GM12801 (cell line): Measurements from ENCODE around the gene PNPO.

Source experiments
- TF ChIP-seq, protein P1 (sequence below): IDR thresholded peaks from one replicate; pipeline ENCODE4 v1.5.1; 2011; ENCODE audit warnings: control low read depth; ENCODE audit not compliant: insufficient read length; ENCODE audit errors: extremely low read depth

PNPO gene

DNA sequence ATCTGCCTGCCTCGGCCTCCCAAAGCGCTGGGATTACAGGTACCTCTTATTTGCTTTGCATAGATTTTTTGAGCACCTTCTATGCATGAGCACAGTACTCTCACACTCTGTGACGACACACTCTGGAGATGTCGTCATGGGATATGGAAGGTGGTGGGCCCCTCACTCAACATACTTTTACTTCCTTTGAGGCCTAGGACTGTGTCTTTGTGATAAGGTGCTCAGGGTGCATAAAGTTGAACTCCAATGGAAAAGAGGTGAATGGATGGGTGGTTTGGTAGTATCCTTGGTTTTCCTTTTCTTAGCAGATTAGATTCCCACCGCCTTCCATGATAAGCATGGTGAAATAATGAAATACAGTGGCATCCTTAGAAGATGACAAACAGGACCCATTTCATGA, 23.5 kb downstream of the PNPO start:
- TF ChIP-seq, protein P1, sequence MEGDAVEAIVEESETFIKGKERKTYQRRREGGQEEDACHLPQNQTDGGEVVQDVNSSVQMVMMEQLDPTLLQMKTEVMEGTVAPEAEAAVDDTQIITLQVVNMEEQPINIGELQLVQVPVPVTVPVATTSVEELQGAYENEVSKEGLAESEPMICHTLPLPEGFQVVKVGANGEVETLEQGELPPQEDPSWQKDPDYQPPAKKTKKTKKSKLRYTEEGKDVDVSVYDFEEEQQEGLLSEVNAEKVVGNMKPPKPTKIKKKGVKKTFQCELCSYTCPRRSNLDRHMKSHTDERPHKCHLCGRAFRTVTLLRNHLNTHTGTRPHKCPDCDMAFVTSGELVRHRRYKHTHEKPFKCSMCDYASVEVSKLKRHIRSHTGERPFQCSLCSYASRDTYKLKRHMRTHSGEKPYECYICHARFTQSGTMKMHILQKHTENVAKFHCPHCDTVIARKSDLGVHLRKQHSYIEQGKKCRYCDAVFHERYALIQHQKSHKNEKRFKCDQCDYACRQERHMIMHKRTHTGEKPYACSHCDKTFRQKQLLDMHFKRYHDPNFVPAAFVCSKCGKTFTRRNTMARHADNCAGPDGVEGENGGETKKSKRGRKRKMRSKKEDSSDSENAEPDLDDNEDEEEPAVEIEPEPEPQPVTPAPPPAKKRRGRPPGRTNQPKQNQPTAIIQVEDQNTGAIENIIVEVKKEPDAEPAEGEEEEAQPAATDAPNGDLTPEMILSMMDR: no peak

GRCh38 chr17:47966079-47966519, 24.7 kb downstream of the PNPO start:
- TF ChIP-seq, protein P1: no peak

DNA sequence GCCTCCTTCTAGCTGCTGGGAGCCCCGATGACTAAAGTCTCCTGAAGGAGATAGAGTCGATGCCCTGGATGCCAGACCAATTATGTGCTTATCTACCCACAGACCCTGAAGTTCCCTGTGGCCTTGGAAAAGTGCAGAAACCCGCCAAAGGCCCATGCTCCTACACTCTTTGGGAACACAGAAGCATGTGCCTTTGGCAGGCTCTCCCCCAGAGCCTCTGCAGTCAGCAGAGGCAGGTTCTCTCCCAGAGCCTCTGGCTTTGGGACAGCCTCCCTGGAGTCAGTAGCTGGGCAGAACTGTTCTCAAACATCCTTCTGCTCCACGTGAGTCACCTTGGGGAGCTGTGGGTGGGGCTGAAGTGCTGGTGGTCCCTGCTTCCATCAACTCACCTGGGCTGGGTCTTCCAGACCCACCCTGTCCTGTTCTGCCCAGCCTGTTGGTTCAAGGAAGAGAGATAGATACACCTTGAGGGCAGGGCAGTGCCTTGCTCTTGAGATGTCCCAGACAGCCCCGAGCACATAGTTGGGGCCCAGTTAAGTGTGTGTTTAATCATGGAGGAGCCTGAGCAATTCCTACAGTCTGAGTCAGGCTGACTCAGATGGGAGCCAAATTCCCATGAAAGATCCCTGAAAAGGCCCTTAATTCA, 26.4 kb downstream of the PNPO start:
- TF ChIP-seq, protein P1: no peak

- TF ChIP-seq, protein P1: no peak
Measured at GRCh38 chr17:47968836-47969235, 27.5 kb downstream of the PNPO start.

DNA sequence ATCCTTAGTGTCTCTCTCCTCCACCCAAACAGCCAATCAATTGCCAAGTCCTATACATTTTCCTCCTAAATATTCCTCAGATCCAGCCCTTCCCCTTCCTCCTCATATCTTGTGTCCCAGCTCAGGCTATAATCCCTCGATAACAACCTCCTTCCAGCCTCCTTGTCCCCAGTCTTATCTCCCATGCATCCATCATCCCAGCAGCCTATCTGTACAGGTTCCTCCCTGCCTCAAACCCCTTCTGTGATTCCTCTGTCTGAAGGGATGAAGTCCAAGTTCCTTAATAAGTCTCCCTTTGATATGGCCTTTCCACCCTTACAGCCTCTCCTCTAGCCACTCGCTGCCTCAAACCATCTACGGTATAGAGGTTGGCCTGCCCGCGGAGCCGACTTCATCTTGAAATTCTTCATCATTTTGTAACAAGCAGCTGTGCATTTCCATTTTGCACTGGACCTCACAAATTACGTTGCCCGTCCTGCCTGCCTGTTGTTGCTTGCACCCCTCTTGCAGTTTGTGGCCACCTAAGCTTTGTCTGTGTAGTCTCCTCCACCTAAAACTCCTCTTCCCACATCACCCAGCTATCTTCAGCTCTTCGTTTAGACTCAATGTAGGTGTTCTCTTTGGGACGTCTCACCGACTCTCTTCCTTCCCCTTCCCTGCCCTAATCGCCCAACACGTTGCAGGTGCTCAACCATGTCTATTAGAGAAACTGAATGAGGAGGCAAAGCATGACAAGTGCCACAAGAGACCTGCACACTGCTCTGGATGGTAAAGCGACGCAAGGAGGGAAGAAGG, 28.8 kb downstream of the PNPO start:
- TF ChIP-seq, protein P1: no peak

GRCh38 chr17:47970725-47971499, 29.5 kb downstream of the PNPO start, which contains the start of gene CDK5RAP3:
Gene CDK5RAP3 (plus strand): TSS chr17:47971113. CDS start chr17:47971147, 34 bp downstream.
- TF ChIP-seq, protein P1: no peak

DNA sequence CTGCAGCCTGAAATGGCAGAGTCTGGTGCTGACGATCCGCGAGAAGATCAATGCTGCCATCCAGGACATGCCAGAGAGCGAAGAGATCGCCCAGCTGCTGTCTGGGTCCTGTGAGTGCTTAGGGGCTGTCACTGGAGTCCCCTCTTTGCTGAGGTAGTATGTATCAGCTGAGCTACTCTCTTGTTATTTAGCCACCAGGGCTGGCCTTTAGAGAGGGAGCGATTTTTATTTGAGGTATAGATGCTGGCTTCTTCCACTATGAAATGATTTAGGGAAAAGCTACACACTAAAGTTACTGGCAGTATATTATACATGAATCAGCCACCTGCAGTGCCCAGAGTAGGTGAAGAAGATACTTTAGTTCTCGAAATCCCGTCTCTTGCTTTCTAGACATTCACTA, 32.2 kb downstream of the PNPO start:
- TF ChIP-seq, protein P1: no peak
